ENCODE data around the gene STRIP1. TPM values are rescaled to one million over a fixed set of nuclear protein-coding genes. Genes with fewer than 3 reads are reported as not detected.

STRIP1 gene
- polyA plus RNA-seq, 1 of the 3 experiments (the other 2 are of a cell fraction): 34.6 TPM

DNA sequence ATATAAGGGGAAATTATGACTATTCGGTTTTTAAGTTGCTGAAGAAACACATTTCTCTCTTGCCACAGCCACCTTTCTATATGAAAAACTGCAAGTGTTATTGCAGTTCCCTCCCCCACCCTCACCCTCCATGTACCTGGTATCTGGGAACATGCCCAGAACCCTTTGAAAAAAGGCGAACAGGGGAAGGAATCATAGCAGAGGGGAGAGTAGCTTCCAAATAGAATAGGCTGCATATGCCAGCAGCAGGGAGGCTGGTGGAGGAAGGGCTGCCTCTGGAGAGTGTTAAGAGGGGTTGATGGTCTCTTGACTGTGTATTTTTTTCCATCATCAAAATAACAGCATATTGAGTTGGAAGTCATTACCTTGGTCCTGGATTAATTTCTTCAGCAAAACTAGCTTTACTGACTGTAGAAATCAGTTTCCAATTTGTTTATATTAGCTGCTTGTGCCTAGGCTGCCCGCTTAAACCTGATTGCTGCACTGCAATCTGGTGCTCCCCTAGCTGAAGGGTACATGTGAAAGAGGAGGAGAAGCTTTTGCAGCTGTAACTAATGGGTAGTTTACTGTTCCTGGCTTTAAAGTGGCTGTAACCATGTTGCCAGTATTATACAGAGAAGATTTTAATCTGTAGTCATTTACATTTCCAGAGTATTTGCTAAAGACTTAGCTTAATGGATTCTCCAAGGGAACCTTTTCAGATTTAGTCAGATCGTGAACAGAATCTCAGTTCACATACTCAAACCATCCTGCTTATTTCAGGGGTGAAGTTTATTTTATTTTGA lies 27.2 kb upstream of the STRIP1 start:
- DNase-seq: peak; percentile 46
- H3K9me2 ChIP-seq: no peaks in the 10 kb centered on the region
- ChIA-PET POLR2A (interaction anchor here (0.8 to 1.8 kb wide), 5 partner anchors 9 to 233 kb away, joined by 3 to 7 read pairs (median 4); partner anchors contain the start of gene AHCYL1), CTCF (interaction anchor here (0.5 to 3.5 kb wide), 9 partner anchors 11 to 608 kb away, joined by 3 to 30 read pairs (median 3); partner anchors contain the start of gene AHCYL1)
- no peak overlapping the region for H3K4me3 ChIP-seq (ENCODE audit: low read depth in 2 of 2, low read length in 1 of 2)
- H3K9ac ChIP-seq: no peak overlapping the region
- no peak overlapping the region for H2AFZ ChIP-seq (ENCODE audit: low read depth)
- H3K79me2 ChIP-seq (ENCODE audit: insufficient read depth): peaks cover 55% of the 10 kb centered on the region
- no peaks in the 10 kb centered on the region for H3K27me3 ChIP-seq (ENCODE audit: insufficient read depth)
- H3K9me3 ChIP-seq: no peaks in the 10 kb centered on the region
- TF ChIP-seq RXRA (IDR thresholded peaks at IDR 0.05; ENCODE audit: borderline replicate concordance, low read depth) (no peak), RCOR1 (IDR thresholded peaks at IDR 0.05; ENCODE audit: low read length) (0 out of 2 replicates have a peak, but pooled peaks have one; percentile 40), GATA2 (CRISPR knock-in tag; IDR thresholded peaks at IDR 0.05) (peak; percentile 62)
- peaks cover 4% of the 10 kb centered on the region; the same call in 1 of the 2 replicates for H4K20me1 ChIP-seq (ENCODE audit: insufficient read depth)
- peaks cover 19 to 34% of the 10 kb centered on the region in 2 experiments for H3K36me3 ChIP-seq (replicated peaks in 1 of 2; ENCODE audit: control insufficient read depth in 1 of 2, insufficient read depth in 2 of 2, low read length in 1 of 2)
- no peak overlapping the region for H3K4me2 ChIP-seq
- peak overlapping the region in 1 of 2 experiments; percentile 87; a peak in 2 of 4 replicates for H3K27ac ChIP-seq (ENCODE audit: low read depth in 2 of 2, low read length in 1 of 2)
- peaks cover 22 to 38% of the 10 kb centered on the region in 2 experiments; a peak in 3 of 4 replicates for H3K4me1 ChIP-seq (ENCODE audit: control insufficient read depth in 1 of 2, insufficient read depth in 2 of 2, low read depth in 1 of 2, low read length in 1 of 2)
- peaks cover 26% of the 10 kb centered on the region for H3F3A ChIP-seq (replicated peaks; ENCODE audit: insufficient read depth)
- 75% methylated on average over 4 of the region's 4 CpGs for WGBS (ENCODE audit: low lambda C conversion rate)

DNA sequence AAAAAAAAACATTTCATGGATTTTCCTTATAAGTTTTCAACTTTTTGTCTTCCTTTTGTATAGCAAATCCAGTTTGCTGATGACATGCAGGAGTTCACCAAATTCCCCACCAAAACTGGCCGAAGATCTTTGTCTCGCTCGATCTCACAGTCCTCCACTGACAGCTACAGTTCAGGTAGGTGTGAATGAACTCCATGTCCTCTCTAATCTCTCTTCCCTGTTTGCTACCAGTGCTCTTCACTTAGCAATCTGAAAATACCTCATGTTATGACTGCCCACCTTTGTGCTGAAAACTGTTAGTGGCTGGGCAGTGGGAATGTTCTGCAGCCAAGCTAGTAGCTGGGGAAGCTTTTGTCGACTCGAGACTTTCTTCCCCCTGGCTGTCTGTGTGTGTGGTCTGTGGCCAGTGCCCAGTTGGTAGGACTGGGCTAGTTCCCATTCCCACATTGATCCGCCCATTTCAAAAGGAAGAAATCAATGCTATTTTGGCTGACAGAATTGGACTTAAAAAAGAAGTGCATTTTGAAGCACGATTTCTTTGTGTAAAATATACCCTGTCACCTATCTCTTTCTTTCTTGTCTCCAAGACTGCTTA lies 25.4 kb upstream of the STRIP1 start:
- Histone ChIP-seq H3K27ac (ENCODE audit: low read depth in 2 of 2, low read length in 1 of 2) (no peak overlapping the region; a peak in 1 of 4 replicates), H3K4me2 (no peak overlapping the region), H2AFZ (ENCODE audit: low read depth) (no peak overlapping the region), H3K4me1 (ENCODE audit: control insufficient read depth in 1 of 2, insufficient read depth in 2 of 2, low read depth in 1 of 2, low read length in 1 of 2) (peaks cover 9 to 40% of the 10 kb centered on the region in 2 experiments; a peak in 3 of 4 replicates), H3K4me3 (ENCODE audit: low read depth in 2 of 2, low read length in 1 of 2) (no peak overlapping the region), H3K79me2 (ENCODE audit: insufficient read depth) (peaks cover 48% of the 10 kb centered on the region), H4K20me1 (ENCODE audit: insufficient read depth) (peaks cover 4% of the 10 kb centered on the region; the same call in 1 of the 2 replicates), H3K27me3 (ENCODE audit: insufficient read depth) (no peaks in the 10 kb centered on the region), H3F3A (replicated peaks; ENCODE audit: insufficient read depth) (peaks cover 12% of the 10 kb centered on the region), H3K9me2 (no peaks in the 10 kb centered on the region), H3K36me3 (replicated peaks in 1 of 2; ENCODE audit: control insufficient read depth in 1 of 2, insufficient read depth in 2 of 2, low read length in 1 of 2) (peaks cover 35 to 48% of the 10 kb centered on the region in 2 experiments), H3K9me3 (no peaks in the 10 kb centered on the region), H3K9ac (no peak overlapping the region)
- TF ChIP-seq YY1 (IDR thresholded peaks at IDR 0.05; ENCODE audit: low read depth) (no peak), GABPA (IDR thresholded peaks at IDR 0.05; ENCODE audit: low read depth) (no peak), ELF1 (IDR thresholded peaks at IDR 0.05) (no peak), SIN3A (IDR thresholded peaks at IDR 0.05; ENCODE audit: borderline replicate concordance, low read depth, low read length) (no peak), MEF2A (IDR thresholded peaks at IDR 0.05; ENCODE audit: borderline replicate concordance, low read depth) (no peak), RCOR1 (IDR thresholded peaks at IDR 0.05; ENCODE audit: low read length) (no peak), NFIC (IDR thresholded peaks at IDR 0.05; ENCODE audit: borderline replicate concordance) (no peak), MXI1 (IDR thresholded peaks at IDR 0.05; ENCODE audit: low read depth, low read length) (no peak), RAD21 (IDR thresholded peaks at IDR 0.05; ENCODE audit: low read length) (no peak), TAF1 (IDR thresholded peaks at IDR 0.05; ENCODE audit: borderline replicate concordance, low read depth, low read length) (no peak), RXRA (IDR thresholded peaks at IDR 0.05; ENCODE audit: borderline replicate concordance, low read depth) (no peak), TEAD4 (IDR thresholded peaks at IDR 0.05; ENCODE audit: borderline replicate concordance, insufficient read depth) (no peak)
- TF ChIP-seq, protein P1, sequence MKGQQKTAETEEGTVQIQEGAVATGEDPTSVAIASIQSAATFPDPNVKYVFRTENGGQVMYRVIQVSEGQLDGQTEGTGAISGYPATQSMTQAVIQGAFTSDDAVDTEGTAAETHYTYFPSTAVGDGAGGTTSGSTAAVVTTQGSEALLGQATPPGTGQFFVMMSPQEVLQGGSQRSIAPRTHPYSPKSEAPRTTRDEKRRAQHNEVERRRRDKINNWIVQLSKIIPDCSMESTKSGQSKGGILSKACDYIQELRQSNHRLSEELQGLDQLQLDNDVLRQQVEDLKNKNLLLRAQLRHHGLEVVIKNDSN (IDR thresholded peaks at IDR 0.05; ENCODE audit: borderline replicate concordance, low read depth): no peak
- TF ChIP-seq, protein P2, sequence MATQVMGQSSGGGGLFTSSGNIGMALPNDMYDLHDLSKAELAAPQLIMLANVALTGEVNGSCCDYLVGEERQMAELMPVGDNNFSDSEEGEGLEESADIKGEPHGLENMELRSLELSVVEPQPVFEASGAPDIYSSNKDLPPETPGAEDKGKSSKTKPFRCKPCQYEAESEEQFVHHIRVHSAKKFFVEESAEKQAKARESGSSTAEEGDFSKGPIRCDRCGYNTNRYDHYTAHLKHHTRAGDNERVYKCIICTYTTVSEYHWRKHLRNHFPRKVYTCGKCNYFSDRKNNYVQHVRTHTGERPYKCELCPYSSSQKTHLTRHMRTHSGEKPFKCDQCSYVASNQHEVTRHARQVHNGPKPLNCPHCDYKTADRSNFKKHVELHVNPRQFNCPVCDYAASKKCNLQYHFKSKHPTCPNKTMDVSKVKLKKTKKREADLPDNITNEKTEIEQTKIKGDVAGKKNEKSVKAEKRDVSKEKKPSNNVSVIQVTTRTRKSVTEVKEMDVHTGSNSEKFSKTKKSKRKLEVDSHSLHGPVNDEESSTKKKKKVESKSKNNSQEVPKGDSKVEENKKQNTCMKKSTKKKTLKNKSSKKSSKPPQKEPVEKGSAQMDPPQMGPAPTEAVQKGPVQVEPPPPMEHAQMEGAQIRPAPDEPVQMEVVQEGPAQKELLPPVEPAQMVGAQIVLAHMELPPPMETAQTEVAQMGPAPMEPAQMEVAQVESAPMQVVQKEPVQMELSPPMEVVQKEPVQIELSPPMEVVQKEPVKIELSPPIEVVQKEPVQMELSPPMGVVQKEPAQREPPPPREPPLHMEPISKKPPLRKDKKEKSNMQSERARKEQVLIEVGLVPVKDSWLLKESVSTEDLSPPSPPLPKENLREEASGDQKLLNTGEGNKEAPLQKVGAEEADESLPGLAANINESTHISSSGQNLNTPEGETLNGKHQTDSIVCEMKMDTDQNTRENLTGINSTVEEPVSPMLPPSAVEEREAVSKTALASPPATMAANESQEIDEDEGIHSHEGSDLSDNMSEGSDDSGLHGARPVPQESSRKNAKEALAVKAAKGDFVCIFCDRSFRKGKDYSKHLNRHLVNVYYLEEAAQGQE (IDR thresholded peaks at IDR 0.05; ENCODE audit: low read depth, low read length): no peak
- ChIA-PET POLR2A (interaction anchor here (1.0 kb wide), 1 partner anchor 24 kb away, joined by 3 read pairs; the partner anchor contains the start of gene AHCYL1), CTCF (interaction anchor here (0.7 to 3.6 kb wide), 4 partner anchors 14 to 233 kb away, joined by 3 to 63 read pairs (median 26); partner anchors contain the start of gene AHCYL1)
- DNase-seq: no peak
- WGBS (ENCODE audit: low lambda C conversion rate): 97% methylated on average over 7 of the region's 7 CpGs
